ENCODE data around the gene OR4D2. TPM values are rescaled to one million over a fixed set of nuclear protein-coding genes. Genes with fewer than 3 reads are reported as not detected.

Gene OR4D2
- total and polyA plus RNA-seq, 2 of the 8 experiments (the other 6 are each of a cell fraction or from before 2014, with no cell fraction given): not detected

GRCh38 chr17:58219007-58219788 lies 52.4 kb downstream of the OR4D2 start, which contains the start of gene MKS1 (continued):
- peak in 1 of 2 experiments; percentile 87; a peak in 2 of 4 replicates for TF ChIP-seq HDAC2 (IDR thresholded peaks at IDR 0.05; ENCODE audit: borderline replicate concordance in 1 of 2, low read depth in 2 of 2, low read length in 2 of 2)
